Measurements from ENCODE around the gene CST7. TPM values are rescaled to one million over a fixed set of nuclear protein-coding genes. Genes with fewer than 3 reads are reported as not detected.

The CST7 gene
- total RNA-seq: not detected in 2 replicates

GRCh38 chr20:24948939-24949679 is at the start of gene CST7:
TSS of gene CST7 (plus strand) at chr20:24949269. CDS start at chr20:24949506, 237 bp downstream.

GRCh38 chr20:24992487-24993205 is 43.6 kb downstream of the CST7 start, which contains the start of gene APMAP:
TSS of gene APMAP (minus strand) at chr20:24992751. CDS start at chr20:24992688, 63 bp downstream.

Small RNA genes within 50 kb of the gene (small RNA-seq; reads per million reads assigned to genes)
- gene RNU6-1257P: not detected

Other genes starting within 250 kb of the CST7 start
- gene APMAP, start 43.5 kb downstream of the CST7 start, total RNA-seq: 55.1 and 64.3 TPM in 2 replicates
- gene ACSS1, start 108.9 kb downstream of the CST7 start, total RNA-seq: 2.6 and 3.1 TPM in 2 replicates
- gene VSX1, start 132.9 kb downstream of the CST7 start, total RNA-seq: not detected in 2 replicates
- gene ENTPD6, start 246.4 kb downstream of the CST7 start, total RNA-seq: 55.5 and 67.4 TPM in 2 replicates

Data from subcutaneous preadipocyte (primary cell).